Raji (cell line): ENCODE measurements around the gene IL6.

Experiments used
- POLR2A ChIP-seq: IDR thresholded peaks from 2 replicates; pipeline ENCODE4 v1.6.1; 2011; ENCODE audit warnings: low read depth, low read length, control low read depth; ENCODE audit not compliant: insufficient read depth

IL6 gene

DNA sequence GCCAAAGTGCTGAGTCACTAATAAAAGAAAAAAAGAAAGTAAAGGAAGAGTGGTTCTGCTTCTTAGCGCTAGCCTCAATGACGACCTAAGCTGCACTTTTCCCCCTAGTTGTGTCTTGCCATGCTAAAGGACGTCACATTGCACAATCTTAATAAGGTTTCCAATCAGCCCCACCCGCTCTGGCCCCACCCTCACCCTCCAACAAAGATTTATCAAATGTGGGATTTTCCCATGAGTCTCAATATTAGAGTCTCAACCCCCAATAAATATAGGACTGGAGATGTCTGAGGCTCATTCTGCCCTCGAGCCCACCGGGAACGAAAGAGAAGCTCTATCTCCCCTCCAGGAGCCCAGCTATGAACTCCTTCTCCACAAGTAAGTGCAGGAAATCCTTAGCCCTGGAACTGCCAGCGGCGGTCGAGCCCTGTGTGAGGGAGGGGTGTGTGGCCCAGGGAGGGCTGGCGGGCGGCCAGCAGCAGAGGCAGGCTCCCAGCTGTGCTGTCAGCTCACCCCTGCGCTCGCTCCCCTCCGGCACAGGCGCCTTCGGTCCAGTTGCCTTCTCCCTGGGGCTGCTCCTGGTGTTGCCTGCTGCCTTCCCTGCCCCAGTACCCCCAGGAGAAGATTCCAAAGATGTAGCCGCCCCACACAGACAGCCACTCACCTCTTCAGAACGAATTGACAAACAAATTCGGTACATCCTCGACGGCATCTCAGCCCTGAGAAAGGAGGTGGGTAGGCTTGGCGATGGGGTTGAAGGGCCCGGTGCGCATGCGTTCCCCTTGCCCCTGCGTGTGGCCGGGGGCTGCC, at the start of gene IL6:
Gene IL6 (plus strand): TSS at position 294 of the 807 bp plus-strand sequence. CDS start 63 bp downstream, at position 357.
- no peak for TF ChIP-seq POLR2A

DNA sequence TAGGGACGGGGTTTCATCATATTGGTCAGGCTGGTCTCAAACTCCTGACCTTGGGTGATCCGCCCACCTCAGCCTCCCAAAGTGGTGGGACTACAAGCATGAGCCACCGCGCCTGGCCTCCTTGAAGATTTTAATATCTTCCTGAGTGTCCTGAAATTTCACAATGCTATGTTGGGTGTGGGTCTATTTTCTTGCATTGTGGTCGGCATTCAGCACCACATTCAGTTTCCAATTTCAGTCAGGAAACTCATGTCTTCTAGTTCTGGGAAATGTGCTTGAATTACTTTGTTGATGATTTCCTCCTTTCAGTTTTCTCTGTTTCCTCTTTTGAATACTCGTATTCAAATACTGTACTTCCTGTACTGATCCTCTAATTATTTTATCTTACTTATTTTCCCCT, 49.3 kb upstream of the IL6 start:
- TF ChIP-seq POLR2A, result no peak

DNA sequence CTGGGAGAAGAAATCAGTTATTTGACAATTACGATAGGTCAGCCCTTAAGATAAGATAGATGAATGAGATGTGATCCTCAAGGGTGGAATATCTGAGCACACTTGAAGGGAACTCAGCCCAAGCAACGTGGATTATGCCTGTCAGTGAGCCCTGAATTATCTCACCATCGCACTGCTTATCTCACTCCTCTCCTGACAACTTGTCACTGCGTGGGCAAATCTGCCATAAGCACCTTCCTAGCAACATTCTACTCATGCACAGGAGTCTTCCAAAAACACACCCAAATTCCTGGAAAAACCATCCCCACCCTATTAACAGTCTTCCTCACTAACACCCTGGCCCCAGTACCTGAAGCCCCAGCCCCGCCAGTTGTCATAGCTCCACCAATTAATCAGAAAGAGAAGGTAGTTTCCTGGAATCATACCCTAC, 46.5 kb upstream of the IL6 start:
- no peak for TF ChIP-seq POLR2A

- no peak for TF ChIP-seq POLR2A
Measured at GRCh38 chr7:22681312-22681711, 45.7 kb upstream of the IL6 start.

GRCh38 chr7:22681852-22682657, 44.9 kb upstream of the IL6 start:
- no peak for TF ChIP-seq POLR2A

- TF ChIP-seq POLR2A, result no peak
Measured at GRCh38 chr7:22683379-22683778, 43.6 kb upstream of the IL6 start.

DNA sequence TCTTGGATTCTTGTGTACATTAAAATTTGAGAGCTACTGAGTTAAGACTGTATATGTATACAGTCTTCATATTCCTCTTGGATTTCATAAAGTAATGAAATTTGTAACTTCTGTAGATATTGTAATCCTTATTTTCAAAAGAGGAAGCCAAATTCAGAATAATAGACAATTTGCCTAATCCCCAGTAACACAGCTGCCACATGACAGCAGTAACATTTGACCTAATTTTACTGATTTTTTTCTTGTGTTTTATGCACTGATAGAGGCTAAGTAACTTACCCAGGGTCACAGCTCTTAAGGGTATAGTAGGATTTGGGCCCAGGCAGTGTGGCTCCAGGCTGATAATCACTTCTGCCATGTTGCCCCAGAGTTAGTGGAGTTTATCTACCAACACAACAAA, 40.4 kb upstream of the IL6 start:
- no peak for TF ChIP-seq POLR2A

DNA sequence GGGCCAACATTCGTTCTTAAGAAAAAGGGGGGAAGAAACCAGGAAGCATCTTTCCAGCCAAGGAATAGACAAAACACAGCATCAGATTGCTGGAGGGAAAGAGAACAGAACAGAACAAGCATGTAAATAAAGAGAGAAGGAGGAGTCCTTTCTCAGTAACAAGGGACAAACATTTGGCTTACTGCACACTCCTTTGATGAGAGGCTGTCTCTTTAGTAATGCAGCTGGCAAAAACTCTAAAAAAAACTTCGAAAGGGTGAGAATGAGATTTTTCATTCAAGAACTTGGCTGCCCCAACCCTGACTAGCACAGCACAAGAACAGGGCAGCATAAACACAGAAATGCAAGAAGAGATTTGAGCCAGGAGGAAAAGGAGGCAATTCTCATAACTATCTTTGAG, 38.9 kb upstream of the IL6 start:
- TF ChIP-seq POLR2A, result no peak

- no peak for TF ChIP-seq POLR2A
Measured at GRCh38 chr7:22694597-22695207, 32.3 kb upstream of the IL6 start.

DNA sequence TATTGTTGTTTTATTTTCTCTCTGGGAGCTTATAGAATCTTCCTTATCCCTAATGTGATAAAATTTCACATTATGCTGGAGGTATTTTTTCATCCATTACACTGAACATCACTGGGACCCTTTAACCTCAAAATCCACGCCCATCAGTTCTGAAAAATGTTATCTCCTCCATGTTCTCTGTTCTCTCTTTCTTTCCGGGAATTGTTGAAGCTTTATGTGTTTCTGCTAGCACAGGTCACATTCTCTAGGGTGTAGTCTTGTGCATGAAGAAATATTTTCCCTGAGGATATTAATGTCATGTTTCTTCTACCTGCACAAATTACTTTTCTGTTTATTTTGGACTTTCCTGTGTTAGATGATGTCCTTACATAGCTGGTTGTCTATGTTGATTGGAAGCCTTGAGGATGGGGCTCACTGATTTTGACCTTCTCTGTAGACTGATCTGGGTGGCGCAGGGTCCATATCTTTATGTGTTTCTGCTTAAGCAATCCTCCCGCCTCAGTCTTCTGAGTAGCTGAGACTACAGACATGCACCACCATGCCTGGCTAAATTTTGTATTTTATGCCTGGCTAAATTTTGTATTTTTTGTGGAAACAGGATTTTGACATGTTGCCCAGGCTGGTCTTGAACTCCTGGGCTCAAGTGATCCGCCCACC, 31.4 kb upstream of the IL6 start:
- TF ChIP-seq POLR2A, result no peak

DNA sequence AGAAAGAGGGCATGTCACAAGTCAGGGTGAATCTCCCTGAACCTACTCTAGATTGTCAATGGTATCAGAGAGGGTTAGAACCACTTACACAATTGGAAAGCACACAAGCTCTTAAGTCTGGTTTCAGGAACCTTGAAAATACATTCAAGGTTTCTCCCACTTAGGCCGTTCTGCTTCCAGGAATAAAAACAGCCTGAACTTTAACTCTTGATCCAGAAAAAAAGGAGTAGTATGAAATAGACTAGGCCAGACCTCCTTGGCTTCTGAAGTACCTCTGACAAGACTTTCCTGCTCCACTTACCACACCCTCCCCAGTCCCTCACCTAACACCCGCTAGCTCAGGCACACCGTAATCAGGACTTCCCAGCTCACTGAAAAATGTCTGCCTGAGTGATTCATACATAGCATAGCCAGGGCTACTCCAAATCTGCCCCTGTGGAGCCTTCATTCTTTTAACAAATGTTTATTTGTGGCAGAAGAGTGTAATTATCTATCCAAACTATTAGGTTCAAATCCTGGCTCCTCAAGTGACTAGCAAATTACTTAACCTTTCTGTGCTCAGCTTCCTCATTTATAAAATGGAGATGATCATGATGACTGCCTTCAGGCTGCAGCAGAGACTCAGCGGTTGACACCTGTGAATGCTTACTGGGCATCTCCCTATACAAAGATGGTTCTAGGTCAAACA, 30.3 kb upstream of the IL6 start:
- no peak for TF ChIP-seq POLR2A

GRCh38 chr7:22697322-22697859, 29.6 kb upstream of the IL6 start:
- TF ChIP-seq POLR2A, result no peak

GRCh38 chr7:22697876-22698606, 29.0 kb upstream of the IL6 start:
- TF ChIP-seq POLR2A, result no peak

- TF ChIP-seq POLR2A, result no peak
Measured at GRCh38 chr7:22698767-22699166, 28.2 kb upstream of the IL6 start.
